Duodenal mucosa (tissue), 2 donors: ENCODE measurements around the gene PBX4.

ENCODE experiments used
- H3K27ac ChIP-seq: one replicate; pipeline ENCODE4 v1.7.0; 2013; ENCODE audit warnings: low read depth, low read length
- H3K27me3 ChIP-seq, 2 donors: one replicate each; pipeline ENCODE4 v1.7.0; 2013; ENCODE audit warnings: low read length in 2 of 2, control low read depth in 1 of 2; ENCODE audit not compliant: insufficient read depth in 2 of 2, control insufficient read depth in 1 of 2
- H3K36me3 ChIP-seq, 2 donors: one replicate each; pipeline ENCODE4 v1.7.0; 2013; ENCODE audit warnings: low read length in 2 of 2, control low read depth in 1 of 2; ENCODE audit not compliant: insufficient read depth in 2 of 2, control insufficient read depth in 1 of 2
- H3K4me1 ChIP-seq, 2 donors: one replicate each; pipeline ENCODE4 v1.7.0; 2013; ENCODE audit warnings: low read length in 2 of 2, control low read depth in 1 of 2; ENCODE audit not compliant: insufficient read depth in 2 of 2, control insufficient read depth in 1 of 2
- H3K4me3 ChIP-seq, 2 donors: one replicate each; pipeline ENCODE4 v1.7.0; 2013; ENCODE audit warnings: low read length in 2 of 2, low read depth in 1 of 2
- H3K9ac ChIP-seq, 2 donors: one replicate each; pipeline ENCODE4 v1.7.0; 2013; ENCODE audit warnings: low read length in 2 of 2, low read depth in 1 of 2
- H3K9me3 ChIP-seq, 2 donors: one replicate each; pipeline ENCODE4 v1.7.0; 2013; ENCODE audit warnings: low read length in 2 of 2, control low read depth in 1 of 2; ENCODE audit not compliant: control insufficient read depth in 1 of 2

The PBX4 gene

GRCh38 chr19:19514881-19515641 lies 103.4 kb downstream of the PBX4 start, which contains the start of gene TSSK6:
TSSK6 (minus strand) TSS chr19:19515548; CDS start chr19:19515427, 121 bp downstream.
- H3K27ac ChIP-seq = peak within 1 kb of the TSS; percentile 80
- peak within 1 kb of the TSS; percentile 95 to 96 for H3K4me3 ChIP-seq
- no peaks in the 10 kb centered on the region for H3K9me3 ChIP-seq
- H3K4me1 ChIP-seq = peaks cover 12% of the 10 kb centered on the region in 2 donors
- no peaks in the 10 kb centered on the region for H3K27me3 ChIP-seq
- H3K36me3 ChIP-seq = peaks cover 6 to 7% of the 10 kb centered on the region in 2 donors
- peak within 1 kb of the TSS; percentile 82 to 97 for H3K9ac ChIP-seq

DNA sequence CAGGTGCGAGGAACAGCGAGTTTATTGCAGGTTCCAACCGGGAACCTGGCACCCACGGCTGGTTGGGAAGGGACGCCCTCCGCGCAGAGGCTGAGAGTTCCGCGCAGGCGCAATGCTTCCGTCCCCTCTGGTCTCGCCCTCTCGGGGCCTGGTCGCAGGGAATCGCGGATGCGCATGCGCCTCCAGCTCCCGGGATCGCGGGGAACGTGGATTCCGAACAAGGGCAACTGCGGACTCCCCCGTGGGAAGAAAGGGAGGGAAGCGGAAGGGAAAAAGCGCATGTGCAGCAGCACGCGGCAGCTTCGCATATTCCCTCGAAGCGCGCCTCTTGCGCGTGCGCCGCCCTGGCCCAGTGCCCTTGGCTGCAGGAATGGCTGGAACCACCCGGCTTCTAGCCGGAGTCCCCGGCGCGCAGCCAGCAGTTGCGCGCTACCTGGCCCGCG lies 104.3 kb downstream of the PBX4 start:
- H3K4me1 ChIP-seq = peaks cover 12% of the 10 kb centered on the region in 2 donors
- no peaks in the 10 kb centered on the region for H3K9me3 ChIP-seq
- no peaks in the 10 kb centered on the region for H3K27me3 ChIP-seq
- H3K36me3 ChIP-seq = peaks cover 0 to 2% of the 10 kb centered on the region in 2 donors
- no peak overlapping the region for H3K9ac ChIP-seq
- no peak overlapping the region for H3K4me3 ChIP-seq
- H3K27ac ChIP-seq = no peak overlapping the region

- H3K27ac ChIP-seq = no peak overlapping the region
- H3K4me1 ChIP-seq = peaks cover 12% of the 10 kb centered on the region in 2 donors
- H3K4me3 ChIP-seq = no peak overlapping the region
- H3K9me3 ChIP-seq = no peaks in the 10 kb centered on the region
- H3K36me3 ChIP-seq = no peaks in the 10 kb centered on the region
- no peaks in the 10 kb centered on the region for H3K27me3 ChIP-seq
- no peak overlapping the region for H3K9ac ChIP-seq
Measured at GRCh38 chr19:19513682-19514081, 104.8 kb downstream of the PBX4 start.
